MCF 10A (cell line): Measurements from ENCODE around the gene KRTAP12-2. TPM values are rescaled to one million over a fixed set of nuclear protein-coding genes. Genes with fewer than 3 reads are reported as not detected.

Experiments
- BruUV-seq: library from RNA; stranded (reverse); fragments of 400-500 nt; replicated peaks from 2 replicates; lab custom pipeline; 2021; lab: Mats Ljungman, UMichigan
- CTCF ChIA-PET: fragments of 300-600 bp; sonication (Branson Sonifier 250); formaldehyde crosslinking; extraction: SDS; loops from one replicate; lab custom pipeline; 2021; ENCODE audit warnings: antibody characterized with exemption, inconsistent platforms; lab: Yijun Ruan, JAX
- POLR2A ChIA-PET: fragments of 300-600, 350-650 bp; sonication (Branson Sonifier 250); formaldehyde crosslinking; extraction: SDS; loops from one replicate; lab custom pipeline; 2020; ENCODE audit warnings: antibody characterized with exemption, inconsistent platforms; lab: Yijun Ruan, JAX
- DNase-seq: peaks from one replicate; pipeline ENCODE4 v3.0.0-alpha.2; 2018; ENCODE audit not compliant: unreplicated experiment
- H3K27ac Mint-ChIP-seq: one replicate; pipeline ENCODE4 v1.8.0; 2022; ENCODE audit warnings: mild to moderate bottlenecking, low read depth, mixed read lengths; ENCODE audit not compliant: unreplicated experiment
- H3K27me3 Mint-ChIP-seq: one replicate; pipeline ENCODE4 v1.8.0; 2022; ENCODE audit warnings: mixed read lengths; ENCODE audit not compliant: insufficient read depth, unreplicated experiment
- H3K36me3 Mint-ChIP-seq: one replicate; pipeline ENCODE4 v1.8.0; 2022; ENCODE audit warnings: mild to moderate bottlenecking, moderate library complexity, mixed read lengths; ENCODE audit not compliant: insufficient read depth, unreplicated experiment
- H3K4me1 Mint-ChIP-seq: one replicate; pipeline ENCODE4 v1.8.0; 2022; ENCODE audit warnings: mixed read lengths; ENCODE audit not compliant: insufficient read depth, unreplicated experiment
- H3K4me3 Mint-ChIP-seq: one replicate; pipeline ENCODE4 v1.8.0; 2022; ENCODE audit warnings: mild to moderate bottlenecking, moderate library complexity, mixed read lengths; ENCODE audit not compliant: unreplicated experiment
- H3K9me3 Mint-ChIP-seq: one replicate; pipeline ENCODE4 v1.8.0; 2022; ENCODE audit warnings: mixed read lengths; ENCODE audit not compliant: unreplicated experiment
- CTCF ChIP-seq: fragments of 200-600 bp; IDR thresholded peaks from one replicate; pipeline ENCODE4 v1.8.0; 2022; ENCODE audit warnings: antibody characterized with exemption, mild to moderate bottlenecking; ENCODE audit not compliant: unreplicated experiment
- intact Hi-C: fragments of 100-400 bp; cut with micrococcal nuclease; formaldehyde crosslinking; loops from 2 replicates; pipeline ENCODE4 v1.14.1; 2022
- total RNA-seq: library from RNA; stranded (reverse); gene quantifications from 2 replicates; pipeline ENCODE4 v1.2.3, GENCODE V29; 2022

The KRTAP12-2 gene
- total RNA-seq, 1 experiment from 2014 or later = not detected

- Mint-ChIP-seq H3K27ac (no peak overlapping the region), H3K4me1 (no peaks in the 10 kb centered on the region), H3K27me3 (peaks cover 78% of the 10 kb centered on the region), H3K36me3 (no peaks in the 10 kb centered on the region), H3K4me3 (no peak overlapping the region), H3K9me3 (no peaks in the 10 kb centered on the region)
- no peak for DNase-seq
- no TSS peak for BruUV-seq
- CTCF ChIA-PET = interaction anchor here (0.7 kb wide), 2 partner anchors 84 to 148 kb away, joined by 3 read pairs; no protein-coding TSS in a partner anchor
- no peak for TF ChIP-seq CTCF
- POLR2A ChIA-PET = no interaction called here
- intact Hi-C loops = no loop called here
Measured at GRCh38 chr21:44658541-44658910, 8.2 kb downstream of the KRTAP12-2 start.

- H3K27ac Mint-ChIP-seq = no peak within 1 kb of the TSS
- H3K27me3 Mint-ChIP-seq = peaks cover 80% of the 10 kb centered on the region
- DNase-seq = no peak
- intact Hi-C loops = no loop called here
- no peaks in the 10 kb centered on the region for H3K9me3 Mint-ChIP-seq
- no peak for TF ChIP-seq CTCF
- ChIA-PET CTCF (interaction anchor here (0.7 kb wide), 2 partner anchors 85 to 147 kb away, joined by 3 read pairs; no protein-coding TSS in a partner anchor), POLR2A (no interaction called here)
- BruUV-seq = no TSS peak
- no peaks in the 10 kb centered on the region for H3K4me1 Mint-ChIP-seq
- H3K4me3 Mint-ChIP-seq = no peak within 1 kb of the TSS
- no peaks in the 10 kb centered on the region for H3K36me3 Mint-ChIP-seq
Measured at GRCh38 chr21:44657635-44658540, 8.8 kb downstream of the KRTAP12-2 start, which contains the start of gene KRTAP12-3. KRTAP12-3 (plus strand) TSS chr21:44657932; CDS start chr21:44657980, 48 bp downstream.

GRCh38 chr21:44656868-44657267, 9.9 kb downstream of the KRTAP12-2 start:
- intact Hi-C loops = no loop called here
- peaks cover 70% of the 10 kb centered on the region for H3K27me3 Mint-ChIP-seq
- no peak for TF ChIP-seq CTCF
- H3K9me3 Mint-ChIP-seq = no peaks in the 10 kb centered on the region
- CTCF ChIA-PET = no interaction called here
- no peak overlapping the region for H3K4me3 Mint-ChIP-seq
- H3K36me3 Mint-ChIP-seq = no peaks in the 10 kb centered on the region
- no peak for DNase-seq
- H3K27ac Mint-ChIP-seq = no peak overlapping the region
- no TSS peak for BruUV-seq
- H3K4me1 Mint-ChIP-seq = no peaks in the 10 kb centered on the region
- POLR2A ChIA-PET = no interaction called here

- ChIA-PET POLR2A (no interaction called here), CTCF (interaction anchor here (0.5 kb wide), 1 partner anchor 31 kb away, joined by 4 read pairs; no protein-coding TSS in a partner anchor)
- no peak within 1 kb of the TSS for H3K4me3 Mint-ChIP-seq
- no peaks in the 10 kb centered on the region for H3K9me3 Mint-ChIP-seq
- intact Hi-C loops = no loop called here
- no peak for TF ChIP-seq CTCF
- no peaks in the 10 kb centered on the region for H3K36me3 Mint-ChIP-seq
- peaks cover 53% of the 10 kb centered on the region for H3K27me3 Mint-ChIP-seq
- H3K27ac Mint-ChIP-seq = no peak within 1 kb of the TSS
- DNase-seq = no peak
- no peaks in the 10 kb centered on the region for H3K4me1 Mint-ChIP-seq
- BruUV-seq = no TSS peak
Measured at GRCh38 chr21:44654576-44655175, 12.1 kb downstream of the KRTAP12-2 start, which contains the start of gene KRTAP12-4. KRTAP12-4 (minus strand) TSS chr21:44654659; CDS start chr21:44654614, 45 bp downstream.
